Thymus (tissue), 11 donors: ENCODE data around the gene CYBRD1. TPM values are rescaled to one million over a fixed set of nuclear protein-coding genes. Genes with fewer than 3 reads are reported as not detected.
"Not testable (repeated sequence)": the region's sequence is repeated elsewhere in the genome, so short reads cannot be mapped to it uniquely, and the experiment has no call there.

ENCODE experiments used
- DNase-seq, 9 donors: peaks; one replicate each; pipeline ENCODE4 v3.0.0-alpha.2; 2013; ENCODE audit warnings: low spot score in 9 of 9, low read depth in 6 of 9, missing footprints in 1 of 9
- H3K27ac ChIP-seq, 2 donors: one replicate each; pipeline ENCODE4 v1.5.1; 2013; ENCODE audit warnings: control low read depth in 1 of 2, low read depth in 1 of 2, low read length in 1 of 2, mild to moderate bottlenecking in 1 of 2, moderate library complexity in 1 of 2
- H3K27me3 ChIP-seq, 2 donors: one replicate each; pipeline ENCODE4 v1.5.1; 2013; ENCODE audit warnings: low read length in 1 of 2; ENCODE audit not compliant: control insufficient read depth in 2 of 2, insufficient read depth in 1 of 2
- H3K36me3 ChIP-seq, 2 donors: one replicate each; pipeline ENCODE4 v1.5.1; 2013; ENCODE audit warnings: low read length in 1 of 2, mild to moderate bottlenecking in 1 of 2, moderate library complexity in 1 of 2; ENCODE audit not compliant: control insufficient read depth in 2 of 2, insufficient read depth in 2 of 2
- H3K4me1 ChIP-seq, 2 donors: one replicate each; pipeline ENCODE4 v1.5.1; 2013; ENCODE audit warnings: low read length in 2 of 2; ENCODE audit not compliant: control insufficient read depth in 2 of 2, insufficient read depth in 2 of 2
- H3K4me3 ChIP-seq, 2 donors: one replicate each; pipeline ENCODE4 v1.5.1; 2013; ENCODE audit warnings: low read length in 2 of 2, control low read depth in 1 of 2, mild to moderate bottlenecking in 1 of 2
- H3K9me3 ChIP-seq, 2 donors: one replicate each; pipeline ENCODE4 v1.5.1; 2013; ENCODE audit warnings: low read length in 1 of 2, mild to moderate bottlenecking in 1 of 2; ENCODE audit not compliant: control insufficient read depth in 2 of 2, insufficient read depth in 1 of 2
- WGBS: extraction: QIAGEN DNeasy Blood & Tissue Kit; methylation state at CpG from one replicate; pipeline ENCODE4 v1.1.7; 2013; 5-methylcytosine and 5-hydroxymethylcytosine counted together
- polyA plus RNA-seq: library from polyadenylated mRNA; stranded (reverse); fragments of 200-250 nt; gene quantifications from one replicate; pipeline ENCODE4 v1.2.3, GENCODE V29; 2013
- total RNA-seq: library from RNA; stranded (reverse); fragments of 120-200 nt; gene quantifications from one replicate; pipeline ENCODE4 v1.2.4, GENCODE V29; 2013
- donor health status: healthy.

The CYBRD1 gene
- total and polyA plus RNA-seq, 2 donors = 14.9 to 80.7 TPM

- no peak overlapping the region for H3K4me3 ChIP-seq
- no peaks in the 10 kb centered on the region for H3K9me3 ChIP-seq
- no peak for DNase-seq
- no peak overlapping the region for H3K27ac ChIP-seq
- WGBS = 98% methylated on average over 1 of the region's 1 CpG
- no peaks in the 10 kb centered on the region for H3K4me1 ChIP-seq
- no peaks in the 10 kb centered on the region for H3K27me3 ChIP-seq
- H3K36me3 ChIP-seq = no peaks in the 10 kb centered on the region
Observed at GRCh38 chr2:171533331-171533730, 11.1 kb downstream of the CYBRD1 start.

DNA sequence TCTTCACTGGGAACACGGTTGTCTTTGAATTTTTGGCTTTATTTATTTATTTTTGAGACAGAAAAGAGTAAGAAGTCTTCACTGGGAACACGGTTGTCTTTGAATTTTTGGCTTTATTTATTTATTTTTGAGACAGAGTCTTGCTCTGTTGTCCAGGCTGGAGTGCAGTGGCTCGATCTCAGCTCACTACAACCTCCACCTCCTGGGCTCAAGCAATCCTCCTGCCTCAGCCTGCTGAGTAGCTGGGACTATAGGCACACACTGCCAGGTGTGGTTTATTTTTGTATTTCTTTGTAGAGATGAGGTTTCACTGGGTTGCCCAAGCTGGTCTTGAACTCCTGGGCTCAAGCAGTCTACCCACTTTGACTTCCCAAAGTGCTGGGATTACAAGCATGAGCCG lies 13.3 kb downstream of the CYBRD1 start:
- H3K27ac ChIP-seq, H3K9me3 ChIP-seq, H3K36me3 ChIP-seq, DNase-seq, H3K4me3 ChIP-seq, H3K27me3 ChIP-seq, H3K4me1 ChIP-seq: not testable (repeated sequence)
- WGBS = 97% methylated on average over 4 of the region's 4 CpGs

DNA sequence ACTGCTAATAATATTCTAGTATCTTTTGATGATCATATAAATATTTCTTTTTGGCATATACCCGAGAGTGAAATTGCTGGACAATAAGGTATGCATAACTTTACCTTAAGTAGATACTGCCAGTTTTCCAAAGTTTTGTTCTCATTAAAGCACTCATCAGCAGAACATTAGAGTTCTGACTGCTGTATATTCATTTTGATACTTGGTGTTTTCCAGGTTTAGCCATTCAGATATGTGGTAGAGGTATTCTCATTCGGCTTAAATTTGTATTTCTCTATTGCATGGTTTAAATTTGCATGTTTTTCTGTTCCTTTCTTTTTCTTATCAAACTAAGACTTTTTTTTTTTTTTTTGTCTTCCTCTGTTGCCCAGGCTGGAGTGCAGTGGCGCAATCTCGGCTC lies 18.2 kb downstream of the CYBRD1 start:
- 97% methylated on average over 4 of the region's 4 CpGs for WGBS
- no peak overlapping the region for H3K27ac ChIP-seq
- no peaks in the 10 kb centered on the region for H3K4me1 ChIP-seq
- no peak overlapping the region for H3K4me3 ChIP-seq
- DNase-seq = no peak
- no peaks in the 10 kb centered on the region for H3K27me3 ChIP-seq
- H3K9me3 ChIP-seq = no peaks in the 10 kb centered on the region
- H3K36me3 ChIP-seq = no peaks in the 10 kb centered on the region

DNA sequence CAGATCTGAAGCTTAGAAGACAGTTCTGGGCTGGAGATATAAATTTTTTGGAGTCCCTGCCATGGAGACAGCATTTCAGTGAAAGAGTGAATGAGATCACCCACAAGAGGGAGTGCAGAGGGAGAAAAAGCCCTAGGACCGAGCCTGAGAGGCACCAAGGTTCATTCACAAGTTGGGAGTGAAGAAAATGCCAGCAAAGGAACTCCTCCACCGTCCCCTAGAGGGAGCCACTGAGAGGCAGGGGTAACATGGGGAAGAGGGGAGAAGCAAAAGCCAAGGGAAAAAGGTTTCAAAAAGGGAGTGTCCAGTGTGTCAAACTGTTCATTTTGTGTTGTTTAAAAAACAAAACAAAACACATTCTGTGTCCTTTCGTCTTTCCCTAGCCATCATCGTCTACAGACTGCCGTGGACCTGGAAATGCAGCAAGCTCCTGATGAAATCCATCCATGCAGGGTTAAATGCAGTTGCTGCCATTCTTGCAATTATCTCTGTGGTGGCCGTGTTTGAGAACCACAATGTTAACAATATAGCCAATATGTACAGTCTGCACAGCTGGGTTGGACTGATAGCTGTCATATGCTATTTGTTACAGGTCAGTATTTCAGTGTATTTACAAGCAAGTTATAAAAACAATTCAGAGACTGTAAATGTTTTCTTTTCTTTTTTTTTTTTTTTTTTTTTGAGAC lies 19.1 kb downstream of the CYBRD1 start:
- no peak overlapping the region for H3K4me3 ChIP-seq
- H3K4me1 ChIP-seq = no peaks in the 10 kb centered on the region
- 94% methylated on average over 6 of the region's 6 CpGs for WGBS
- no peaks in the 10 kb centered on the region for H3K36me3 ChIP-seq
- H3K27me3 ChIP-seq = no peaks in the 10 kb centered on the region
- H3K27ac ChIP-seq = no peak overlapping the region
- no peaks in the 10 kb centered on the region for H3K9me3 ChIP-seq
- DNase-seq = no peak

DNA sequence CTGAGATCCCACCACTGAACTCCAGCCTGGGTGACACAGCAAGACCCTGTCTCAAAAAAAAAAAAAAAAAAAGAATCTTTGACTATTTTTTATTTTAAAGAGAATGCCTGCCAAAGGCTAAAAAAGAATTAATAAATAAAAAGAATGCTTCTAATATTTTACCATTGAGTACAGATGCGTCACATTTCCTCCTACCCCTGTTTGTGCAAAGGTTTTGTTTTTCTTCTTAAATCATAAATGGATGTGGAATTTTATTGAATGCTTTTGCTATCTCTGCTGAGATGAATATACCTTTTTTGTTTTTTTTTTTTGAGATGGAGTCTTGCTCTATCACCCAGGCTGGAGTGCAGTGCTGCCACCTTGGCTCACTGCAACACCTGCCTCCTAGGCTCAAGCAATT lies 22.8 kb downstream of the CYBRD1 start:
- Histone ChIP-seq H3K36me3 (no peaks in the 10 kb centered on the region), H3K27ac (no peak overlapping the region), H3K27me3 (no peaks in the 10 kb centered on the region), H3K4me1 (no peaks in the 10 kb centered on the region), H3K4me3 (no peak overlapping the region), H3K9me3 (no peaks in the 10 kb centered on the region)
- no peak for DNase-seq
- WGBS = 98% methylated on average over 1 of the region's 1 CpG

- Histone ChIP-seq H3K36me3 (no peaks in the 10 kb centered on the region), H3K9me3 (no peaks in the 10 kb centered on the region), H3K4me1 (no peaks in the 10 kb centered on the region), H3K27me3 (no peaks in the 10 kb centered on the region), H3K4me3 (no peak overlapping the region), H3K27ac (no peak overlapping the region)
- DNase-seq = no peak
Observed at GRCh38 chr2:171547256-171547655, 25.0 kb downstream of the CYBRD1 start.

GRCh38 chr2:171547720-171548119 lies 25.4 kb downstream of the CYBRD1 start:
- 98% methylated on average over 2 of the region's 2 CpGs for WGBS
- Histone ChIP-seq H3K27ac (no peak overlapping the region), H3K9me3 (no peaks in the 10 kb centered on the region), H3K27me3 (no peaks in the 10 kb centered on the region), H3K4me1 (no peaks in the 10 kb centered on the region), H3K36me3 (no peaks in the 10 kb centered on the region), H3K4me3 (no peak overlapping the region)
- DNase-seq = no peak

GRCh38 chr2:171550613-171551012 lies 28.3 kb downstream of the CYBRD1 start:
- H3K4me1 ChIP-seq = no peaks in the 10 kb centered on the region
- H3K9me3 ChIP-seq = no peaks in the 10 kb centered on the region
- H3K36me3 ChIP-seq = peaks cover 0 to 2% of the 10 kb centered on the region in 2 donors
- H3K27ac ChIP-seq = no peak overlapping the region
- H3K27me3 ChIP-seq = no peaks in the 10 kb centered on the region
- DNase-seq = no peak
- H3K4me3 ChIP-seq = no peak overlapping the region

DNA sequence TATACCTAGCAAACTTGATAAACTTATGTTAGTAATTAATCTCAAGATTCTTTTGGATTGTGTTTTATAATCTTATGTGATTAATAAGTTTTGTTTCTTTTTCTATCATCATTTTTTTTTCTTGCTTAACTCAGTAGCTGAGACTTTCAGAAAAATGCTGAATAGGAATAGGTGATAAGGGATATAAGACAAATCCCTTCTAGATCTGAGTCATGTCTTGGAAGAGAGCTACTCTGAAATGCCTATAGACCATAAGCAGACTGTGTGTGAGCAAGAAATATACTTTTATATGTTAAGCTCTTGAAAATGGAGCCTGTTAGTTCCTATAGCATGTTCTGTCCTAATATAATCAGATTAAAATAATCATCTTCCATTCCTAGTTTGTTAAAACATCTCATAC lies 29.6 kb downstream of the CYBRD1 start:
- no peak overlapping the region for H3K4me3 ChIP-seq
- H3K36me3 ChIP-seq = peaks cover 0 to 2% of the 10 kb centered on the region in 2 donors
- H3K9me3 ChIP-seq = no peaks in the 10 kb centered on the region
- DNase-seq = no peak
- no peaks in the 10 kb centered on the region for H3K4me1 ChIP-seq
- H3K27ac ChIP-seq = no peak overlapping the region
- H3K27me3 ChIP-seq = no peaks in the 10 kb centered on the region

DNA sequence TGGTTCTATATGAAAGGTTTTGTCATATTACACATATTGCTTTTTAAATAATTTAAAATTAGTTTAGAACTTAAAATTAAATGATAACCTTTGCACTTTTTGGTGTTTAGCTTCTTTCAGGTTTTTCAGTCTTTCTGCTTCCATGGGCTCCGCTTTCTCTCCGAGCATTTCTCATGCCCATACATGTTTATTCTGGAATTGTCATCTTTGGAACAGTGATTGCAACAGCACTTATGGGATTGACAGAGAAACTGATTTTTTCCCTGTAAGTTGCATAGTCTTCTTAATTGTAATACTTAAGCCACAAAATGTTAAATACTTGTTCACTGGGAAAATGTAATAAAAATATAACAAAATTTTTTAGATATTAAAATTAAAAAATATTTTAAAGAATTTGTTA lies 31.0 kb downstream of the CYBRD1 start:
- Histone ChIP-seq H3K4me3 (no peak overlapping the region), H3K36me3 (peaks cover 0 to 2% of the 10 kb centered on the region in 2 donors), H3K27me3 (no peaks in the 10 kb centered on the region), H3K27ac (no peak overlapping the region), H3K9me3 (no peaks in the 10 kb centered on the region), H3K4me1 (no peaks in the 10 kb centered on the region)
- no peak for DNase-seq
- 93% methylated on average over 2 of the region's 2 CpGs for WGBS
